Stimulated activated CD4-positive, alpha-beta T cell treated with anti-CD3 and anti-CD28 coated beads, Interleukin-2, amount 100 ng/mL, for 4 hours (primary cell): Measurements from ENCODE around the gene FAM180A.

Experiments used
- DNase-seq: peaks from one replicate; pipeline ENCODE4 v3.0.0-alpha.2; 2020; ENCODE audit warnings: low read depth

The FAM180A gene

GRCh38 chr7:135771961-135772638 is 23.5 kb upstream of the FAM180A start:
- no peak for DNase-seq

DNA sequence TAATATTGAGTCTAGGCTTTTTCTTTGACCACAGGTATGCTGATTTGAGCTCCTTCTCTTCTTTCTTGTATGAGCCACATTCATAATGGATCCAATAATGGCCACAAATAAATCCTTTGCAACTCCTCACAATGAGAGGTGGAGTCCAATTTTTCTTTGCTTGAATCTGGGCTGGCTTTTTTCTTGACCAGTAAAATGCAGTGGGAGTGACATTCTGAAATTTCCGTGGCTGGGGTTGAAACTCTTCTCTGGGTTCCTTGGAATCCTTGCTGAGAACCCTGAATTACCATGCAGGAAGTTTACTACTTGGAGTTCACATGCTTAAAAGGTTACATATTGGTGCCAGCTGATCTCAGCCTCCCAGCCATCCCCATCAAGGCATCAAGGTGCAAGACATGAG is 22.4 kb upstream of the FAM180A start:
- DNase-seq: no peak

DNA sequence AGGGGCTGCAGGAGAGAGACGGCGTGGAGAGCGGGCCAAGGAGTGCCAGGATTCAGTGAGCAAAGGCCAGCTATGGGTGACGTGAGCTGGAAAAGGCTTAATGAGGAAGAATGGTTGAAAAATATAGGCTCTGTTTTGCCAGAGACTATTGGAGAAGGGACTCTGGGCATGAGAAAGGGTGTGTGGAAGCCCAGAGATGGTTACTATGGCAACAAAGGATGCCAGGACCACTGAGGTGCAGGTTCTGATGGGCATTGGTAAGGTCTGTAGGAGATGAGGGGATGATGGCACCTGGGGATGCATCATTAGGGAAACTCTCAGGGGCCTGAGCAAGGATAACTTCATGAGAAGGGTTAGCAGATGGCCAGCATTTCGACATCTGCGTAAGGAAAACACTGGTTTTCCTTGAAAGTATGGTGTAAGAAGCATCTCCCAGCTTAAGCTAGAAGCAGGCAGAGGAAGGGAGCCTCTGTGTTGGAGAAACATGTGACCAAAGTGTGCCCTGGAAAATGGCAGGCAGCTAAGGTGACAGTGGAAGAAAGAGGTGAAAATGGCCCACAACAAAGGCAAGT is 21.6 kb upstream of the FAM180A start:
- no peak for DNase-seq

DNA sequence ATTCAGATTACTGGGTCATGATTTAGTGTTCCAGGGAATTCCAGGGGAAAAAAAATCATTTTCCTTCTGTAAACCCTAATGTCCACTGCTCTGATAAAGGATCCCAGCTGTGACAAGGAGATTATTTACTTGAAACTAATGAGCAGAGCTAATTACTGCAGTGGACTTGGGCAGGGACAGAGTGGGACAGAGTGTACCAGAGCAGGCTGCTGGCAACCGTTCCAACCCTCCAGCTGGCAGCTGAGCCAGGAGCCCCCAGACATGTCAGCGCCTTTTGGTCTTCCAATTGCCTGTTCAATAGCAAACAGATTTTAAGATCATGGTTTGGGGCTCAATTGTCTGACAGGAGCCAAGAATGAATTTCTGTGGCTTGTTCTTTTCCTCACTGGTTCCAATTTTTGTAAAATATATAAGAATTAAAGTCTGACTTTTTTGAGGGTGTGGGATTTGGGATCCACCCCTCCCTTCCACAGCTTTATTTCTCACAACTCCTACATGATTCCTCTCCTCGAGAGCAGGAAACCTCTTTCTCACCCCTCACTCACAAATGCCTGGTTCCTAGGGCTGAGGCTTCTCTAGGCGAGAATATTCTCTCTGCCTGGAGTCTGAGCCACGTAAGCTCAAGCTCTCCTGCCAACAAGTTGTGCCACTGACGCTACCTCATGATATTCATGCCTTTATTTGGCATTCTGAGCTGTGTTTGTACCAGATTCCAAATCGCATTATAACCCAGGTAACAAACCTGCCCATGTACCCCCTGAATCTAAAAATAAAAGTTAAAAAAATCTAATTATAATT is 20.6 kb upstream of the FAM180A start:
- no peak for DNase-seq

DNA sequence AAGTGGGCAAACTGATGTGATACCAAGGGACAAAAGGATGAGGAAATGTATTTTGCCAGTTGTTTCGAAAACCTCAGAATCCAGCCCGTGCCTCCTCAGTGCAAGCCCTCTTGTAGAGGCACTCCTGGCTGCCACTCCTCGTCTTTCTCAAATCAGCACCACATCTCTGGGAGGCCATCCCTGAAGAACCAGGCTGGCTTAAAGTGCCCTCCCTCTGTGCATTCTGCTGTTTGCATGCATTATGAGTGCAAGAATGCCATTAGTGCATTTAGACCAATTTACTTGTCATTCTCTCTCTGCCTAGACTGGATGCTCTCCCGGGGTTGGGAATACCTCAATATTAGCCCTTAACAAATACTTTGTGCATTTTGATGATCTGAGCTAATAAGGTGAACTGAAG is 19.9 kb upstream of the FAM180A start:
- no peak for DNase-seq

- DNase-seq: no peak
Observed at GRCh38 chr7:135768064-135768463, 19.5 kb upstream of the FAM180A start.

- DNase-seq: no peak
Observed at GRCh38 chr7:135763261-135763660, 14.6 kb upstream of the FAM180A start.

- no peak for DNase-seq
Observed at GRCh38 chr7:135761751-135762488, 13.3 kb upstream of the FAM180A start.

DNA sequence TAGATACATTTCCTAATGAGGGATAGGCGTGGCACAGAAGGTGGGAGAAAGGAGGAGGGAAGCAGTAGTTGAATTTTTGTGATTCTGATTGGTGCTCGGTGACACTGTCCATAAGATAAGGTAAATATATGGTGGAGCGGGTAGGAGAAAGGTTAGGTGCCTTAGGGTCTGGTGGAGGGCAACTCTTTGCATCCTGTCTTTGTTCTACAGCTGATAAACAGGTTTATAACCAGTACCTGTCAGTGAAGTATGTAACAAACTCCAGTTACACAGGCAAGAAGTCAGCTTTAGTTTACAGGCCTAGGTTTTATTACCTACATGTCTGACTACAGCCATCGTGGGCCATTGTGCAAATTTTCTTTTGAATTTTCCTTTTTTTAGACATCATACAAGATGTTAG is 10.9 kb upstream of the FAM180A start:
- no peak for DNase-seq

DNA sequence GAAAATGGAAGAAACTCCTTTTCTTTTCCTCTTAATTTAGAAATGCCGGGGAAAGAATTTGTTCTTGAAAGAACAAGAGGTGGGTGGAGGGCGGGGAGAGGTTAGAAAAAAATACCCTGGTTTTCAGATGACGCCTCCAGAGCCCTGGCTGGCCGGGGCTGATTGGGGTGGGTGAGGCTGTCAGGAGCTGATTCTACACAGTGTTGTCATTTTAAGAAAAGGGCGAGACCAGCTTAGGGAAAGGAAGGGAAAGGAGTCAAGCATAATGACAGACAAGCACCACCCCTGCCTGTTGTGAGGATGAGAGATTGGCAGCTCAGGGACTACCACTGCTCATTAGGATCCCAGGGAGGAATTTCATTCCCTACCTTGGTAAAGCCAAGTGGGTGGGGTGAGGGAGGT is 9.9 kb upstream of the FAM180A start:
- no peak for DNase-seq

DNA sequence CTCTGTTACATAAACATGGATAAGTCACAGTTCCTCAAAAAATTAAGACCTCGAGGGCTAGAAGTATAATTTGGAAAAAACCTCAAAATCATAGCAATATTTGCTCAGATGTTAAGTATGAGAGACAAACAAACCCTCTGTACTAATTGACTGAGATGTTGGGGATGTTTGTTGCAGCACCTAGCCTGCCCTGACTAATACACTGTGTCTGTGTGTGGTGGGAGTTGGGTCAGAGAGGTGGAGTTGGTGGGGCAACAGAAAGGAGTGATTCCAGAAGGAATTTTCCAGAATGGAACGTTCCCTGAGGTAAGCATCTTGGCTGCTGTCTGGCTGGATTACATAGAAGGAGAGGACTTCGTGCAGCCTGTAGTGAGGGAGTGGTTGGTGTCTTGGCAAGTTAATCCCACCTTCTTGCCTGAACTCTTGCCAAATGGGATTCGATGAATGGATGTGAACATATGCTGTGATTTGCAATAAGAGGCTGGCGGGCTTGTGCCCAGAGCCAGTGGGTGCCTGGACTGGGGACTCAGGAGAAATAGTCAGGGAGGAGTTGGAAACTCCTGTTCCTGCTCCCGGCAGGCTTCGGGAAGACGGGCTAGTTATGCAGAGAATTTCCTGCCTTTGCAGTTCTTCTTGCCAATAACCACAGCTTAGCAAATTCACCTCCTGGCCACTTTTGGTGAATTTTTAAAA is 9.3 kb upstream of the FAM180A start:
- no peak for DNase-seq

DNA sequence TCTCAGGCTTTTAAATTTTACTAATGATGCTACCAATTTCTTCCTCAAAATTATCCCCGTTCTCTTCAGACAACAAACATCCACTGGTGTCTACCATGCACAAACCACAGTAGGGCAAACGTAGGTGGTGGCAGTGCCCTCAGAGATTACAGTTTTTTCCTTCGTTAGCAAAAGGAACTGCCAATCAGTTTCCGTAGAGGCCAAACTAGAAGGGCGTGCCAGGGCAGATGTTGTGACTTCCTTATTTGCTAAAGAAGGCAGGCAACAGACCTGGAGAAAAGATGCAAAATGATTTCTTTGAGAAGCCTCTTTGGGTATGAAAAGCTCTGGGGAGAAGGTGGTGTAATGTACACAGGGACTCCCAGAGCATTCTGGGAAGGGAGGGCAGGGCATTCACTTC is 7.6 kb upstream of the FAM180A start:
- no peak for DNase-seq

DNA sequence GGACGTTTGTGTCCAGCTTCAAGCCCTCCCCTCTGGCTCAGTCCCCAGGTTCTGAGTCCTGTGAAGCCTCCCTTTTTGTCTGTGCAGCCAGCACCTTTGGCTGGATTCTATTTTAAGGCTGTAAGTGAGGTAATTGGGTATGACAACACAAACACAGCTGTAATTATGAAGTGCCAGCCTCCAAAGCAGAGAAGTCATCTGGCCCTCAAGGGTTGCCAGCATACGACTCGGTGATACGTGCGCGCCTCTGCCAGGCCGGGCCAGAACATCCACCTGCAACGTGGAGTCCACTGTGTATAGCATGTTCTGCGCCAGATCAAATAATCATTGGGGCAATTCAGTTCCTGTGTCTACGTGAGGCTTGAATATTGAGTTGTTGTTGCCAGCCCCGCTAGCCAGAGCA is 6.7 kb upstream of the FAM180A start:
- DNase-seq: no peak

GRCh38 chr7:135753616-135754413 is 5.2 kb upstream of the FAM180A start:
- no peak for DNase-seq

- no peak for DNase-seq
Observed at GRCh38 chr7:135747366-135747765, 1.2 kb downstream of the FAM180A start.

- no peak for DNase-seq
Observed at GRCh38 chr7:135745703-135746312, 2.8 kb downstream of the FAM180A start.

GRCh38 chr7:135744938-135745702 is 3.5 kb downstream of the FAM180A start:
- no peak for DNase-seq

DNA sequence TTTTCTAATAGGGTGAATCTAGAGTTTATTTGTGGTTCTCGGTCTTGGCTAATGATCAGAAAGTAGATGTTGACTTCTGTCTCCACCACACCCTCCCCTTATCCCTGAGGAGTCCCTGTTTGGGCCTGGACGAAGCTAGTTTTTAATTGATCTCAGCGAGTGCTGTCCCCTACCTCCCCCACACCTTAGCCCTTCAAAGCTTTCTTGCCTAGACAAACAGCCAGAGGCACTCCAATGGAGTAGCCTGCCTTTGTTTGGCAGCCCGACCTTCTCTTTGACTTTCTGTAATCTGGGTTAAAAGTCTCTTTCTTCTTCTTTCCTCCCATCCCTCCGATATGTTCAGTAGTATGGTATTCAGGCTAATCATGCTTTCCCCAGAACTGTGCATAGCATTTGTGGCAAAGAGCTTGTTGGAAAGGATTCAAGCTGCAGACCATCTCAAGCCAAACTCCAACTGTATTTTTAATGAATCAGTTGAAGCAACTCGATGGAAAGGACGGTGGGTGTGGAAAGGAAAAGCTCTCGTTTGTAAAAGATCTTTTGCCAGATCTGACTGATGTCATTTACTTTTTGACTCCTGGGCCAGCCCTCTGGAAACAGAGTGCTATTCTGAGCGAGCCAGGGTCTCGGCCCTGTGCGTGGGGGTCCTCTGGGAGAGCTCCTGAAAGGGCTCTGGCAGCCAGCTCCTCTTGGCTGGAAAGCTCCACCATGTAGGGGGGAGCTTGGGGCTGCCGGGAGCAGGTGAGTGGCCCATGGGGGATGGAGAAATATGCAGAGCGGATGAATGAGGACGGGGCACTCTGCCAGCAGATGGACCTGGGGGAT is 4.5 kb downstream of the FAM180A start:
- no peak for DNase-seq

DNA sequence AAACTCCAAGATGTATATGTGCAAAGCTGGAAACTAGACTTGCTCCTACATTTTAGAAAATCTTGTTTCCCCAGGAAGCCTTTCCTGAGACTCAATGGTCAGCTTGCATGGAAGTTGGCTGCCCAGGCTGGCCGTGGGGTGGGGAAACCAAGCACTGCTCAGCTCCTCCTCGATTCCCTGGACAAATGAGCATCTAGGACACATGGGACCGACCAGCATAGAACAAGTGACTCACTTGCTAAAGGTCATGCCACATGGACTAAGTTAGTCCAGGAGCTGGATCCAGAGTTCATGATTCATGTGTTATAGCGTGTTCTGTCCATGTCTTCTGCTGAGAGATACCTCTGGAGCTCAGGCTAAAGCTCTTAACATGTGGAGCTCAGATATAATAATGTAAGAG is 6.2 kb downstream of the FAM180A start:
- no peak for DNase-seq
